IPS-20b (cell line): ENCODE results near the gene TMEM37.

Source experiments
- H3K27ac ChIP-seq: one replicate; pipeline ENCODE4 v1.5.1; 2013; ENCODE audit warnings: low read length
- H3K27me3 ChIP-seq: 2 replicates; pipeline ENCODE4 v1.6.1; 2013; ENCODE audit warnings: mild to moderate bottlenecking, low read length, inconsistent platforms; ENCODE audit not compliant: insufficient read depth
- H3K36me3 ChIP-seq: 2 replicates; pipeline ENCODE4 v1.6.1; 2013; ENCODE audit warnings: low read depth, mild to moderate bottlenecking, inconsistent platforms, low read length, moderate library complexity; ENCODE audit not compliant: insufficient read depth
- H3K4me1 ChIP-seq: 2 replicates; pipeline ENCODE4 v1.6.1; 2013; ENCODE audit warnings: mild to moderate bottlenecking, control low read depth, inconsistent platforms, low read length, moderate library complexity; ENCODE audit not compliant: insufficient read depth
- H3K4me3 ChIP-seq: 2 replicates; pipeline ENCODE4 v1.5.1; 2013; ENCODE audit warnings: mild to moderate bottlenecking, low read length, inconsistent platforms
- H3K9ac ChIP-seq: 2 replicates; pipeline ENCODE4 v1.6.1; 2013; ENCODE audit warnings: low read depth, mild to moderate bottlenecking, inconsistent platforms, low read length, moderate library complexity
- H3K9me3 ChIP-seq: 2 replicates; pipeline ENCODE4 v1.6.1; 2013; ENCODE audit warnings: mild to moderate bottlenecking, low read depth, low read length, inconsistent platforms; ENCODE audit not compliant: insufficient read depth

The TMEM37 gene

DNA sequence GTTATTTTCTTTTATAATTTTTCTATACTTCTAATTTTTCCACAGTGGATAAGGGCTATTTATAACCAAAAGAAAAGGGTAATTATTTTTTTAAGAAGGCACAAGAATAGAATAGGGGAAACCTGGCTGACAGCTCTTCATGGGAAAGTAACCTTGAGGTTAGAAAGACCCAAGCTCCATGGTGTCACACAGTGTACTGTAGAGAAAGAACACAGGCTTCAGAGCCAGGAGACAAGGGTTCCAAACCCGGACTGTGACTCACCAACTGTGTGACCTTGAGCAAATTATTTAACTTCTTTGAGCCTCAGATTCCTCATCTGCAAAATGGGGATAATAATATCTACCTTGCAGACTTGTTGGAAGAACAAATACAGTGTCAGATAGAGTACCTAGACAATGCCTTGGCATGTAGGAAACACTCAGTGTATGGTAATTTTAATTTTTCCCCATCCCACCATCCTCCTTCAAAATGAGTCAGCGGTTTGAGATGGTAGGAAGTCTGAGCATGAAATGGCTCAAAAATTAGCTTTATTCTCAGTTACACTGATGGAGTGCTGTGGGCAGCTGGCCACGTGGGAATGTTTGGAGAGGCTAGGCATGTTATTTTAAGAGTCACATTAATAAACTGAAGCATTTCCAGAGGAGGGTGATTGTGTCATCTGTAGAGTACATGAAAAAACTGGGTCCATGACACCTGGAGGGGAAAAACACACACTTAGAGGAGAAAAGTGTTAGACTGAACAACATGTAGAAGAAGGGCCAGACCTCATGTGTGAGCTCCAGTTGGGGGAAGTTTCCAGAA, 36.7 kb downstream of the TMEM37 start:
- Histone ChIP-seq H3K27ac (no peak overlapping the region), H3K36me3 (no peaks in the 10 kb centered on the region), H3K4me1 (no peaks in the 10 kb centered on the region), H3K9ac (no peak overlapping the region), H3K9me3 (no peaks in the 10 kb centered on the region), H3K27me3 (no peaks in the 10 kb centered on the region), H3K4me3 (no peak overlapping the region)

GRCh38 chr2:119469131-119469530, 37.5 kb downstream of the TMEM37 start:
- Histone ChIP-seq H3K9ac (no peak overlapping the region), H3K4me1 (no peaks in the 10 kb centered on the region), H3K9me3 (no peaks in the 10 kb centered on the region), H3K27ac (no peak overlapping the region), H3K27me3 (no peaks in the 10 kb centered on the region), H3K4me3 (no peak overlapping the region), H3K36me3 (no peaks in the 10 kb centered on the region)

GRCh38 chr2:119469661-119470297, 38.1 kb downstream of the TMEM37 start:
- no peaks in the 10 kb centered on the region for H3K9me3 ChIP-seq
- H3K4me1 ChIP-seq: no peaks in the 10 kb centered on the region
- no peak overlapping the region for H3K4me3 ChIP-seq
- H3K27me3 ChIP-seq: no peaks in the 10 kb centered on the region
- H3K36me3 ChIP-seq: no peaks in the 10 kb centered on the region
- no peak overlapping the region for H3K27ac ChIP-seq
- H3K9ac ChIP-seq: no peak overlapping the region

DNA sequence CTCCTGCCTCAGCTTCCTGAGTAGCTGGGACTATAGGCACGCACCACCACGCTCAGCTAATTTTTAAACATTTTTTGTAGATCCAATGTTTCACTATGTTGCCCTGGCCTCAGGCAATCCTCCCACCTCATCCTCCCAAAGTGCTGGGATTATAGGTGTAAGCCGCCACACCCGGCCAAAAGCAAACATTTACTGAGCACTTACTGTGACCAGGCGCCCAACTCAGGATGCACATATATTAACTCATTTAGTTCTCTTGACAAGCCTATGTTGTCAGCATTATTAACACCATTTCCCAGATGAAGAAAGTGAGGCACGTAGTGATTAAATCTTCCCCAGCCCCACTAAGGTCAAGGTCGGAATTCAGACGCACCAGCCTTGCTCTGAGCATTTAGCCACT, 41.1 kb downstream of the TMEM37 start:
- Histone ChIP-seq H3K9me3 (no peaks in the 10 kb centered on the region), H3K27ac (no peak overlapping the region), H3K36me3 (no peaks in the 10 kb centered on the region), H3K4me3 (no peak overlapping the region), H3K27me3 (no peaks in the 10 kb centered on the region), H3K4me1 (peaks cover 8% of the 10 kb centered on the region; the same call in 1 of the 2 replicates), H3K9ac (no peak overlapping the region)

DNA sequence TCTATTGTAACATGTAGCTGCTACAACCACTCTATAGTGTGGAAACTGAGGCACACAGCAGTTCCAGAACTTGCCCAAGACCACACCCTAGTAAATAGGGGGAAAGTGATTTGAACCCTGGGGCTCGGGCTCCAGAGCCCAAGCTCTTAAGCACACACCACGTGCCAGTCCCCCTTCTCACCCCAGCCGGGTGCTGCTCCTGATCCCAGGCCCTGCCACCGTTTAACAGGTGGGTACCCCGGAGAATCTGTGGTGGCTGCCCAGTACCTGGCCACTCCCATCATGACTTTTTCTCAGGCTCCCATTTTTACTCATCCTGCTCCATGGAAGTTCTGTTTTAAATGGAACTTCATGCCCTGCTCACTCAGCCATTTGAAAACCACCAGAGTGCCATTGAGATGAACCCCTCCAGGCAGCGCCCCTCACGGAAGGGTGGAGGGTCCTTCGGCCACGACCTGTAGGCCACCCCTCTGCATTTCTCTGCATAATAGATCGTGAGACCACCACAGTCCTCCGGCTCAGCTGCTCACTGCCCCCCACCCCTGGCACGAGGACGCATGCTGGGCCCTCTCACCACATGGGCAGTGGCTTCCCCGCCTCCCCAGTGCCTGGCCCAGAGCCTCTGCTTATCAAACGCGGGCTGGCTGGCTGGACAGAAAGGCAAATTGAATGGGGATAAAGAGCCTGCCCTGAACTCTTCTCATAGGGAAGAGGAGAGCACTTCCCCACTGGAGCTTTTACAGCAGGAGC, 42.1 kb downstream of the TMEM37 start:
- Histone ChIP-seq H3K36me3 (no peaks in the 10 kb centered on the region), H3K9me3 (no peaks in the 10 kb centered on the region), H3K4me1 (peaks cover 8% of the 10 kb centered on the region; the same call in 1 of the 2 replicates), H3K27me3 (no peaks in the 10 kb centered on the region), H3K27ac (no peak overlapping the region), H3K4me3 (no peak overlapping the region), H3K9ac (no peak overlapping the region)

DNA sequence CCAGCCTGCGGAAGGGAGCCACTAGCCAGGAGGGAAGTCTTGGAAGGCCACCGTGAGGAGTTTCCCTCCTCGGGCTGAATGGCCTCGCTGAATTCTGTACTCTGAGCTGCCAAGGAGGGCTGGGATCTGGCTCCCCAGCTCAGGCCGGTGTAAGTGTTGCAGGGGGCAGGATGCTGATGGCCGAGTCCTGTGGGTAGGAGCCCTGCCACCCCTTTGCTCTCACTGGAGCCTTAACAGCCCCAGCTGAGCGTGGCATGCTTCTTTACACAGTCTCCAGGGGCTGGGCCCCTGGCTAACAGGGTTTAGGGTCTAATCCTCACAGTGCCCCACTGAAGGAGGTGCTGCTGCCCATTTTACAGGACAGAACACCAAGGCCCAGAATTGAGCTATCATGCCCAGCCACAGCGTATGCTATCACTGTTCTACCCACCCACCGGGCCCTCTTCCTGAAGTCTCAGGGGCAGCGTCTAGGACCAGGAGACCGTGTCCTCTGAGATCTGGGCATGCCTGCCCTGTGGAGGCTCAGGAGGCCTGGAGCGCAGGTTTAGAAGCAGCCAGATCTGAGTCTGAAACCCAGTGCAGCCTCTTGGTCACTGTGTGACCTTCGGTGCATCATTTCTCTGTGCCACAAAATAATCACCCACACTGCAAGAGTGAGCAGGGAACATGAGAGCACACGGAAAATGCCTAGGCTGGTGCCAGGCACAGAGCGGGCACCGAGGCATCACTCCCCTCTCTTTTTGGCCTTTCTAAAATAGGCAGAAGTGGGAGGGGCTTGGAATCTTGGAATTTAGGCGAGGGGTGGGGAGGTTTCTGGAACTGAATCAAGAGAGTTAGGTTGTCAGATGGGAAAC, 42.9 kb downstream of the TMEM37 start:
- H3K27me3 ChIP-seq: no peaks in the 10 kb centered on the region

DNA sequence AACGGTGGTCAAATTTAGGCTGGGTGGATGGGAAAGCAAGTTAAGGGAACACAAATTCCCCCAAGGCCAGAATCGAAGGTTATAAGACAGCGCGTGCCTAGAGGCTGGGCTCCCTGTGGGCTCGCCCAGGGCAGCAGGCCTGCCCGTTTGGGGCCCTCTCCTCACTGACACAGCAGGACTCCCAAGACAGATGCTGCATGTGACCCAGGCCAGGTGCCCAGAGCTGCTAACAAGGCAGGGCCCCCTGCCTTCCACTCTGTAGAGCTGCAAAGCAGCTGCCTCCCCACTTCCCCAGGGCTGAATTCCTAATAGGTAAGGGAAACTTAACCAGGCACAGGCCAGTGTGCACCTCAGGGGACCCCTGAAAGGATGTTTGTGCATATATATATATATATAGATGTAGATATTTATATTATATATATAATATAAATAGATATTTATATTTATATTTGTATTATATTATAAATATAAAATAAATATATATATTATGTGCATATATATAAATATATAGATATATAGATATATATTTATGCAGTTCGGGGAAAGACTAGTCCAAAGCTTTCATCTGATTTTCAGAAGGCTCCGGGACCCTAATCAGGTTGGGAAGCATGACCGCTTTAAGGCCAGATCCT, 43.7 kb downstream of the TMEM37 start:
- H3K27me3 ChIP-seq: no peaks in the 10 kb centered on the region

More for the DNA sequence above, 42.9 kb downstream of the TMEM37 start:
- Histone ChIP-seq H3K9ac (peak overlapping the region; percentile 11; the same call in 1 of the 2 replicates), H3K4me3 (no peak overlapping the region), H3K9me3 (no peaks in the 10 kb centered on the region), H3K27ac (no peak overlapping the region), H3K4me1 (peaks cover 8% of the 10 kb centered on the region; the same call in 1 of the 2 replicates), H3K36me3 (no peaks in the 10 kb centered on the region)

GRCh38 chr2:119475857-119476244, 44.2 kb downstream of the TMEM37 start:
- no peak overlapping the region for H3K27ac ChIP-seq
- H3K27me3 ChIP-seq: no peaks in the 10 kb centered on the region
- H3K4me1 ChIP-seq: peaks cover 8% of the 10 kb centered on the region; the same call in 1 of the 2 replicates
- no peak overlapping the region for H3K4me3 ChIP-seq
- H3K36me3 ChIP-seq: no peaks in the 10 kb centered on the region
- H3K9me3 ChIP-seq: no peaks in the 10 kb centered on the region
- H3K9ac ChIP-seq: no peak overlapping the region

More for the DNA sequence above, 43.7 kb downstream of the TMEM37 start:
- Histone ChIP-seq H3K9me3 (no peaks in the 10 kb centered on the region), H3K4me3 (no peak overlapping the region), H3K4me1 (peaks cover 8% of the 10 kb centered on the region; the same call in 1 of the 2 replicates), H3K36me3 (no peaks in the 10 kb centered on the region), H3K27ac (no peak overlapping the region), H3K9ac (peak overlapping the region; percentile 11; the same call in 1 of the 2 replicates)

DNA sequence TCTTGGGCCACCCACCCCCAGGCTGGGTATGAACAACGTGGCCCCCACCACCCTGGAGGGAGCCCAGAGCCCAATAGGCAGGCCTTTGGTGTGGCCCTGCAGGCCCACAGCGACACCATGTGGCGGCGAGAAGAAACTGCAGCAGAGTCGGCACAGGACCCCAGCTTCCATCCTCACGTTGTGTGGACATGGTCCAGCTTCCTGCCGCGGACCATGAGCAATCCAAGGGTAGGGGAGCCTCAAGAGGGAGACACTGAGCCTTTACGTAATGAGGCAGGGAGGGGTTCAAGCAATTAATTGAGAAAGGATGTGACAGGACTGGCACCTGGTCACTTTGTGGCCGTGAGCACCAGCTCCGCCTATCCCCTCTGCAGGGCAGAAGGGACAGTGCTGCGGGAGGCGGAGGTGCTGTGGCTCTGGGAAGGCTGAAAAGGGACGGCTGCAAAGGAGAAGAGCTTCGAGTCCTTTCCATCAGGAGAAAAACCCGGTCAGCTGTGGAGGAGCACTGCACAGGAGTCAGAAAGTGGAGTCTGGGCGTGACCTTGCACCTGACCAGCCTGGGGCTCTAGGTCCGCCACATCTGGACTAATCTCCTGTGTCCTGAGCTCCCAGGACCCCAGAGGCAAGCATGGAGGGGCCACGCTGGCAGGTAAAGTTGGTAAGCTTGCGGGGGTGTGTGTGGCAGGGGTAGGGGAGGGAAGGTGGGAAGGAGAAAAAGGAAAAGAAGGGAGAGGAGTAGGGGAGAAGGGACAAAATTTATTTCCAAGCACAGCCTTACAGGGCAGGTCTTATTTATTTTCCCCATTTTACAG, 44.9 kb downstream of the TMEM37 start:
- Histone ChIP-seq H3K36me3 (no peaks in the 10 kb centered on the region), H3K27ac (no peak overlapping the region), H3K9ac (no peak overlapping the region), H3K4me1 (peaks cover 8% of the 10 kb centered on the region; the same call in 1 of the 2 replicates), H3K27me3 (no peaks in the 10 kb centered on the region), H3K4me3 (peak overlapping the region; percentile 24; the same call in 1 of the 2 replicates), H3K9me3 (no peaks in the 10 kb centered on the region)

DNA sequence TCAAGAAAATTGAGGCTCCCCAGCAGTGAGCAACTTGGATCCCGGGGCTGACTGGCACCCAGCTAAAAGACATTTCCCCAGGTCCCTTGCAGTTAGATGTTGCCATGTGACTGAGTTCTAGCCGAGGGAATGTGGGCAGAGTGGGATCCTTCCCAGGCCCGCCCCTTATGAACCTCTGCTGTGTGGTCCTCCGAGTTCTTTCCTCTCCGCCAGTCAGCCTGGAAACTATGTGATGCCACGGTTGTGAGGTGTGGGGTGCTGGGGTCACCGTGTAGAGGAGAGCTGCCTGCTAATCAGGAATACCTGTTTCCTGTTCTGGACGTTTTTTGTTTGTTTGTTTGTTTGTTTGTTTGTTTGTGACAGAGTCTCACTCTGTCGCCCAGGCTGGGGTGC, 45.5 kb downstream of the TMEM37 start:
- H3K36me3 ChIP-seq: no peaks in the 10 kb centered on the region
- H3K27ac ChIP-seq: no peak overlapping the region
- no peaks in the 10 kb centered on the region for H3K9me3 ChIP-seq
- peaks cover 8% of the 10 kb centered on the region; the same call in 1 of the 2 replicates for H3K4me1 ChIP-seq
- H3K4me3 ChIP-seq: no peak overlapping the region
- H3K9ac ChIP-seq: no peak overlapping the region
- no peaks in the 10 kb centered on the region for H3K27me3 ChIP-seq
